A549 (cell line): ENCODE results near the gene MYO1H. TPM values are rescaled to one million over a fixed set of nuclear protein-coding genes. Genes with fewer than 3 reads are reported as not detected.

Experiments
- ATAC-seq, 2 experiments: fragments of 200-7000 bp in 1 of 2; fragments of >200 bp in 1 of 2; cut with Nextera tagmentation in 1 of 2; cut with Tn5 transposase in 1 of 2; 3 replicates each; pipeline versions ENCODE4 v1.8.0 to v1.9.1; 2018 to 2020; ENCODE audit warnings: mild to moderate bottlenecking in 1 of 2, moderate library complexity in 1 of 2
- CTCF ChIA-PET: fragments of 300-600 bp; sonication (Branson Sonifier 250); formaldehyde crosslinking; extraction: SDS; loops from one replicate; lab custom pipeline; 2021; ENCODE audit warnings: antibody characterized with exemption, inconsistent platforms; lab: Yijun Ruan, JAX
- POLR2A ChIA-PET: fragments of 350-600 bp; formaldehyde crosslinking; extraction: SDS; loops from one replicate; lab custom pipeline; 2021; ENCODE audit warnings: antibody characterized with exemption, inconsistent platforms; lab: Yijun Ruan, JAX
- DNase-seq, 2 experiments: peaks; one replicate each; pipeline versions ENCODE4 v3.0.0 to v3.0.0-alpha.2; 2011 to 2016; ENCODE audit warnings: low read depth in 1 of 2, low spot score in 1 of 2
- FAIRE-seq: peaks from 2 replicates; lab custom pipeline; 2011; peaks lifted over from hg19 to GRCh38; lab: Jason Lieb, UNC
- H3K27ac ChIP-seq, 2 experiments: fragments of >200 bp; sonication (Bioruptor Twin); formaldehyde crosslinking; 3 replicates each; pipeline ENCODE4 v1.5.1; 2016 to 2017
- H3K4me1 ChIP-seq: fragments of >200 bp; sonication (Bioruptor Twin); formaldehyde crosslinking; 3 replicates; pipeline ENCODE4 v1.6.1; 2016
- H3K4me2 ChIP-seq: fragments of >200 bp; sonication (Bioruptor Twin); formaldehyde crosslinking; 3 replicates; pipeline ENCODE4 v1.6.1; 2016
- H3K4me3 ChIP-seq: fragments of >200 bp; sonication (Bioruptor Twin); formaldehyde crosslinking; 3 replicates; pipeline ENCODE4 v1.5.1; 2016
- H3K9me3 ChIP-seq: fragments of >200 bp; sonication (Bioruptor Twin); formaldehyde crosslinking; 3 replicates; pipeline ENCODE4 v1.6.1; 2016
- BHLHE40 ChIP-seq: IDR thresholded peaks from 2 replicates; pipeline ENCODE4 v1.6.1; 2012; ENCODE audit warnings: low read depth, low read length, inconsistent platforms
- CEBPB ChIP-seq, 2 experiments: fragments of >200 bp in 1 of 2; sonication (Bioruptor Twin) in 1 of 2; formaldehyde crosslinking in 1 of 2; IDR thresholded peaks; 2 replicates each; pipeline ENCODE4 v1.6.1; 2012 to 2016
- CHD4 ChIP-seq: fragments of 200-600 bp; sonication (generic); IDR thresholded peaks from 2 replicates; pipeline ENCODE4 v1.6.1; 2016; ENCODE audit warnings: antibody characterized with exemption, mild to moderate bottlenecking, borderline replicate concordance
- EHF ChIP-seq: fragments of 250-450 bp; sonication (Bioruptor Pico); IDR thresholded peaks from 2 replicates; pipeline ENCODE4 v1.5.0; 2020; ENCODE audit warnings: mild to moderate bottlenecking
- EHMT2 ChIP-seq: fragments of 200-600 bp; sonication (generic); IDR thresholded peaks from 2 replicates; pipeline ENCODE4 v1.6.1; 2016; ENCODE audit warnings: antibody characterized with exemption, low read depth, mild to moderate bottlenecking, moderate library complexity
- ELK1 ChIP-seq: fragments of 150-350 bp; IDR thresholded peaks from 2 replicates; pipeline ENCODE4 v1.6.1; 2014; ENCODE audit warnings: low read depth, mild to moderate bottlenecking, low read length
- ESRRA ChIP-seq: fragments of 150-350 bp; IDR thresholded peaks from 2 replicates; pipeline ENCODE4 v1.6.1; 2014; ENCODE audit warnings: mild to moderate bottlenecking, low read length, borderline replicate concordance
- FOSL2 ChIP-seq, 2 experiments: fragments of 450-650 bp in 1 of 2; fragments of >200 bp in 1 of 2; sonication (Bioruptor Twin) in 1 of 2; formaldehyde crosslinking; IDR thresholded peaks; 2 replicates each; pipeline versions ENCODE4 v1.5.0 to v1.6.1; 2016 to 2020; ENCODE audit warnings: mild to moderate bottlenecking in 1 of 2, moderate library complexity in 1 of 2
- HES2 ChIP-seq: fragments of >200 bp; sonication (Bioruptor Twin); formaldehyde crosslinking; IDR thresholded peaks from 2 replicates; pipeline ENCODE4 v1.6.1; 2016
- HOXA7 ChIP-seq: fragments of 250-450 bp; sonication (Bioruptor Pico); IDR thresholded peaks from 2 replicates; pipeline ENCODE4 v1.5.0; 2020; ENCODE audit warnings: mild to moderate bottlenecking, moderate library complexity
- KDM1A ChIP-seq: fragments of 200-600 bp; sonication (generic); IDR thresholded peaks from 2 replicates; pipeline ENCODE4 v1.6.1; 2016; ENCODE audit warnings: low read depth, mild to moderate bottlenecking
- MAFK ChIP-seq: fragments of 450-650 bp; IDR thresholded peaks from 2 replicates; pipeline ENCODE4 v1.6.1; 2014; ENCODE audit not compliant: partially characterized antibody
- POLR2A ChIP-seq: IDR thresholded peaks from 2 replicates; pipeline ENCODE4 v1.6.1; 2012; ENCODE audit warnings: mild to moderate bottlenecking, low read length
- REST ChIP-seq: fragments of 200-600 bp; sonication (generic); IDR thresholded peaks from 2 replicates; pipeline ENCODE4 v1.6.1; 2016; ENCODE audit warnings: antibody characterized with exemption, mild to moderate bottlenecking, moderate library complexity
- SREBF2 ChIP-seq: fragments of 450-650 bp; IDR thresholded peaks from 2 replicates; pipeline ENCODE4 v1.6.1; 2014; ENCODE audit warnings: mild to moderate bottlenecking, moderate library complexity
- ZC3H11A ChIP-seq: fragments of 450-650 bp; IDR thresholded peaks from 2 replicates; pipeline ENCODE4 v1.6.1; 2014; ENCODE audit warnings: antibody characterized with exemption, mild to moderate bottlenecking
- ZNF302 ChIP-seq: fragments of 250-450 bp; sonication (Bioruptor Pico); IDR thresholded peaks from 2 replicates; pipeline ENCODE4 v1.9.0; 2021; ENCODE audit warnings: inconsistent platforms, mild to moderate bottlenecking, moderate library complexity
- ZSCAN20 ChIP-seq: fragments of 250-450 bp; sonication (Bioruptor Pico); IDR thresholded peaks from 2 replicates; pipeline ENCODE4 v1.8.0; 2022; ENCODE audit warnings: mild to moderate bottlenecking, moderate library complexity
- WGBS: methylation state at CpG from one replicate; pipeline ENCODE4 v1.1.6; 2017; ENCODE audit errors: missing lambda C conversion rate; 5-methylcytosine and 5-hydroxymethylcytosine counted together
- polyA plus RNA-seq, 4 experiments: library from polyadenylated mRNA; depleted of rRNA in 3 of 4; stranded (reverse); fragments of >200 nt; fragmentation: RNase III in 1 of 4; extraction: RNeasy Plus Mini Kit Qiagen cat#74134 plus additional on column Dnase treatment in 1 of 4; gene quantifications; 2 replicates in 3 of 4; 3 replicates in 1 of 4; pipeline ENCODE4 v1.2.3, GENCODE V29; 2011 to 2017

The MYO1H gene
- polyA plus RNA-seq, 2 of the 4 experiments (the other 2 are of a cell fraction): not detected

GRCh38 chr12:109443794-109444193 lies 96.1 kb downstream of the MYO1H start:
- Histone ChIP-seq H3K4me2 (no peak overlapping the region), H3K9me3 (no peaks in the 10 kb centered on the region), H3K4me1 (no peaks in the 10 kb centered on the region), H3K27ac (no peak overlapping the region), H3K4me3 (no peak overlapping the region)
- no peak for FAIRE-seq
- peak; percentile 34 to 38; a peak in 3 of 6 replicates for ATAC-seq
- WGBS: 76% methylated on average over 5 of the region's 5 CpGs
- TF ChIP-seq SREBF2: no peak
- TF ChIP-seq CHD4: no peak
- TF ChIP-seq EHMT2: no peak
- CTCF ChIA-PET: interaction anchor here (1.1 to 5.2 kb wide), 5 partner anchors 9 to 50 kb away, joined by 3 to 24 read pairs (median 6); no protein-coding TSS in a partner anchor
- POLR2A ChIA-PET: interaction anchor here (0.6 kb wide), 1 partner anchor 14 kb away, joined by 3 read pairs; no protein-coding TSS in a partner anchor
- DNase-seq: no peak

- no peak overlapping the region for H3K27ac ChIP-seq
- ChIA-PET POLR2A (no interaction called here), CTCF (interaction anchor here (1.1 to 5.2 kb wide), 5 partner anchors 10 to 50 kb away, joined by 3 to 24 read pairs (median 6); no protein-coding TSS in a partner anchor)
- no peaks in the 10 kb centered on the region for H3K4me1 ChIP-seq
- H3K4me2 ChIP-seq: no peak overlapping the region
- 70% methylated on average over 6 of the region's 6 CpGs for WGBS
- no peak overlapping the region for H3K4me3 ChIP-seq
- no peak for ATAC-seq
- no peak for FAIRE-seq
- DNase-seq: no peak
- TF ChIP-seq ZSCAN20 (CRISPR knock-in tag): no peak
- no peak for TF ChIP-seq HOXA7
- no peak for TF ChIP-seq REST
- TF ChIP-seq CEBPB (IDR thresholded peaks at IDR 0.05): no peak
- TF ChIP-seq POLR2A: no peak
- no peak for TF ChIP-seq FOSL2 (IDR thresholded peaks at IDR 0.05)
- TF ChIP-seq FOSL2 (CRISPR knock-in tag; IDR thresholded peaks at IDR 0.05): no peak
- no peaks in the 10 kb centered on the region for H3K9me3 ChIP-seq
Measured at GRCh38 chr12:109444259-109444658, 96.6 kb downstream of the MYO1H start.

- no peaks in the 10 kb centered on the region for H3K9me3 ChIP-seq
- H3K4me1 ChIP-seq: no peaks in the 10 kb centered on the region
- TF ChIP-seq EHF (CRISPR knock-in tag) (no peak), KDM1A (no peak), BHLHE40 (no peak), ELK1 (no peak), ZC3H11A (no peak), MAFK (no peak), CHD4 (no peak), HES2 (no peak), CEBPB (IDR thresholded peaks at IDR 0.05) (no peak), POLR2A (no peak), ZNF302 (CRISPR knock-in tag) (no peak), ESRRA (no peak)
- H3K27ac ChIP-seq: no peak overlapping the region
- no peak for DNase-seq
- ChIA-PET POLR2A (no interaction called here), CTCF (interaction anchor here (0.6 to 5.2 kb wide), 3 partner anchors 13 to 178 kb away, joined by 3 to 24 read pairs (median 6); no protein-coding TSS in a partner anchor)
- no peak overlapping the region for H3K4me3 ChIP-seq
- no peak for ATAC-seq
- no peak overlapping the region for H3K4me2 ChIP-seq
- no peak for FAIRE-seq
- WGBS: 88% methylated on average over 2 of the region's 2 CpGs
Measured at GRCh38 chr12:109445191-109445609, 97.5 kb downstream of the MYO1H start.
